ENCODE measurements around the gene C1QTNF1.
A peak's percentile ranks its signal among the peaks of the same experiment; 100 is the strongest.
"Not testable (repeated sequence)": the region's sequence is repeated elsewhere in the genome, so short reads cannot be mapped to it uniquely, and the experiment has no call there.

C1QTNF1 gene

GRCh38 chr17:79023180-79023705 lies 726 bp upstream of the C1QTNF1 start:
- no peak for DNase-seq

DNA sequence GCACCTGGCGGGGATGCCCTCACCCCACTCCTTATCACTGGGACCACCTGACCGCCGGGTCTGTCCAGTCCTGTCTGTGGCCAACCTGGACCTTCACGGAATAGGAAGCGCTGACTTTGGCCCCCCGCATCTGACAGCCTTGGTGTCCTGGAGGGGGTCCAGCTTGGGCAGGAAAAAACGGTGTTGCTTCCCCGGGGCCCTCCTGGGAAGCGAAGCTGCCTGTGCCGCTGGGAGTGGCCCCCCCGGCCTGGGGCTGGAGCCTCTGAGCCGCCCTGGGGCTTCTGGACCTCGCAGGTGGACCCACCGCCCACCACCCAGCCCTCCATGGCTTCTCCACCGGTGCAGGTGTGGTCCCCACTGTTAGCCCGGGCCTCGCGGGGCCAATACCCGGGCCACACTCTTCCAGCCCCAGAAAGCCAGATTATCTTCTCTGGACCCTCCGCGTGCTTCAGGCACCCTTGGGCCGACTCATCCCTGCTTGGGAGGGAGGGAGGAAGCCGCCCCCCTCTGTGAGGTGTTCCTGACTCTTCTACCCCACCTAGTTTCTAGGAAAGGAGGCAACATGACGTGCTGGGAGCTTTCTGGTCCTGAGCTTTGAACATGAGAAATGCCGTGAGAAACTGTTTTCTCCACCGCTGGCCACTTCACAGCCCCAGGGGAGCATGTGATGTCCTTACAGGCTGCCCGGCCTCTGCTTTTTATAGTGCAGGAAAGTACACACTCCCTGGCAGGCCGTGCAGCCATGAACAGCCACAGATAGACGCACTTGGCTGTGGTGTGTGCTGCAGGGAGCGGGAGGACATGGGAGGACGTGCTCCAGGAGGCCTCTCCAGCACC lies 1.1 kb downstream of the C1QTNF1 start:
- no peak for DNase-seq

GRCh38 chr17:79026376-79027273 lies 2.7 kb downstream of the C1QTNF1 start:
- no peak for DNase-seq

- DNase-seq, result no peak
These were observed 3.4 kb downstream of the C1QTNF1 start for GRCh38 chr17:79027274-79027924.

DNA sequence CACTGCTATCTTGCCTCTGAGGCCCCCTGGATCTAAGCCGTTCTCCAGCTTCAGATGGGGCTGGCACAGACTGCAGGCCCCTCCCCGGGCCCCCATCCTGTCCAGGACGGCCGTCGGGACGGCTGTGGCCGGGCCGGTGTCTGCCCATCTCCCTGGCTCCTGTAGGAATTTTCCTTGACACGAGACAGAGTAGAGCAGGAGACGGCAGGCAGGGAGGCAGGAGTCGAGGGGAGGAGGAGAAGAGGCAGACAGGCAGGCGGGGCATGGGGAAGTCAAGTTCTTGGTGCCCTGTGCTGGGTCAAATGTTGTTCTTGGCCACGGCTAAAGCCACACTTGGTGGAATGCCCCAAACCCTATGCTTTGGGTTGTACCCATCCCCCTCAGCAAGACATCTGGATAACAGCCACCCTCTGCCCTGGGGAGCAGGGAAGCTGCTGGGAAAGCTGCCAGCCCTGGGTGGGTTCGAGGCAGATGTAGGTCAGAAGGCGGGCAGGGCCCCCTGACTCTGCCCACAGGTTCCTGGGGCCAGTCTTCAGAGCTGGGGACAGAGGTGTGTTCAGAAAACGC lies 4.0 kb downstream of the C1QTNF1 start:
- DNase-seq, result no peak

DNA sequence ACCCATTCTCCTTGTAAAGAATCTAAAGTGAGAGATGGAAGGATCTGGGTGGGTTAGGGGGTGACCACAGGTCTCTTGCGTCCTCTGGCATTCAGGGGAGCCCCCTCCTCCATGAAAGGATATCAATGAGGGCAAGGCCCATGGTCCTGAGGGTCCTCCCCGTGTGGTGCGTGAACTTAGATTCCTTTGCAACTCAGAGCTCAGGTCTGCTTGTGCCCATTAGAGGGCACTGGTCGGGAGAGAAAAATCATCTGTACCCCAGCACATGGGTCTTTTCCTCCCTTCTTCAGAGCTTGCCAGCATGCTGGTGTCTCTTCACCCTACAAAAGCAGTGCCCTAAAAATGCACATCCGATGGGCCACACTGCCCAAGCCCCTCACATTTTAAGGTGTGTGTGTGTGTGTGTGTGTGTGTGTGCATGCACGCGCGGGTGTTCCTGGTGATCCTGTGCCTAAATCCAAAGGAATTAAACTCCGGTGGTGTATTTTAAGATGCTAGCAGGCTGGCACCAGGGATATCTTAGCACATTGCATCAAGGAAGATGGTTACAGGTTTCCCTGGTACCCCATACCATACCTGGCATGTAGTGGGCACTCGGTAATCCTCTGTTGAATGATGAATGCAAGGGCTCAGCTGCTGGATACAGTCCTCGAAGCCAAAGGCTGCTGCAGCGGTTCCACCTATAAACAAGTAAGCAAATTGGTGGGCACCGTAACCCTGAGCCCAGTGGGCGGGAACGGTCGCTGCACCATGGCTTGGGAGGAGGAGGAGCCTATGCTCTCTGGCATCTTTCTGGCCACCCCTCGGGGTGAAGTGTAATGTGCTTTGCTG lies 4.7 kb downstream of the C1QTNF1 start:
- no peak for DNase-seq

DNA sequence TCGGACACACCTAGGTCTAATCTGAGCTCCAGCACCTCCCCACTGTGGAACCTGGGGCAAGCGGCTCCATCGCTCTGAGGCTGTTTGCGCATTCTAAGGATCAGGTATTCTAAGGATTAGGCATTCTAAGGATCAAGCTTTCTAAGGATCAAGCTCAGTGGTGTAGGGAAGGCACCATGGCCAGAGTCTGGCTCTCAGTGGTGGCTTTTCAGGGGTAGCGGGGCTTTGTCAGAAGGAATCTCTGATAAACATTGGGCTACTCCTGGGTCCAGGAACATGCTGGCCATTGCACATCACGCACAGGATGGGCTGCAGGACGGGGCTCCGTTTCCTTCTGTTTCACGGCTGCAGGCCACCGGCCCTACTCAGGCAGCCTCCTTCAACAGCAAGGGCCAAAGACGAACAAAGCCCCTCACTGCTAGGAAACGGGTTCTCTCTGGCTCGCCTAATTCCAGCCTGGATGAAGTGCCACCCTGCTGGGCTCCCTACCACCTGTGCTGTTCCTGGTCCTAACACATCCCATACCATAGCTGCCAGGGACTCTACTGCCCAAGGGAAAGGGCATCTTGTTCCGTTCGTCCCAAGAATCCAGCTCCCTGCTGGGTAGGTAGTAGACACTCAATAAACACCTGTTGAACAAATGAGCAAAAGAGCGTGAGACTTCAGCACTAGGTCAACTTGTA lies 5.5 kb downstream of the C1QTNF1 start:
- no peak for DNase-seq

GRCh38 chr17:79030636-79031035 lies 6.7 kb downstream of the C1QTNF1 start:
- not testable (repeated sequence) for DNase-seq

- DNase-seq, result no peak
These were observed 8.3 kb downstream of the C1QTNF1 start for GRCh38 chr17:79031996-79032875.

DNA sequence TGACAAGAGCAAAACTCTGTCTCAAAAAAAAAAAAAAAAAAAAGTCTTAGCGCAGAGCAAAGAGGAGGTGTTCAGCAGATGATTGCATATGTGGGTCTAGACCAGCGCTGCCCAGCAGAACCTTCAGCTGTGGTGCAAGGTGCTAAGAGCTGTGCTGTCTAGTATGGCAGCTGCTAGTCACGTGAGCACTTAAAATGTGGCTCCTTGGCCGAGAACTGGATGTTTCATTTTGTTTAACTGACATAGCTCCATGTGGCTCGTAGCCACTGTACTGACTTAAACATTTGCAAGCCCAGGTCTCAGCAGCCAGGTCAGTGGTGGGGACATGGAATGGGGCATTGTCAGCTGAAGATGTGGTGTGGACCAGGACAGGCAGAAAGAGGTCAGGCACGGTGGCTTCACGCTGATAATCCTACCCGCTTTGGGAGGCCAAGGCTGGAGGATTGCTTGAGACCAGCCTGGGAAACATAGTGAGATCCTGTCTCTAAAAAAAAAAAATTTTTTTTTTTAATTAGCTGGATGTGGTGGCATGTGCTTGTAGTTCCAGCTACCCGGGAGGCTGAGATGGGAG lies 9.2 kb downstream of the C1QTNF1 start:
- no peak for DNase-seq

GRCh38 chr17:79033741-79034501 lies 10.0 kb downstream of the C1QTNF1 start:
- DNase-seq, result peak in 12 of 14 donors; percentile 12 to 80 (median 54)

DNA sequence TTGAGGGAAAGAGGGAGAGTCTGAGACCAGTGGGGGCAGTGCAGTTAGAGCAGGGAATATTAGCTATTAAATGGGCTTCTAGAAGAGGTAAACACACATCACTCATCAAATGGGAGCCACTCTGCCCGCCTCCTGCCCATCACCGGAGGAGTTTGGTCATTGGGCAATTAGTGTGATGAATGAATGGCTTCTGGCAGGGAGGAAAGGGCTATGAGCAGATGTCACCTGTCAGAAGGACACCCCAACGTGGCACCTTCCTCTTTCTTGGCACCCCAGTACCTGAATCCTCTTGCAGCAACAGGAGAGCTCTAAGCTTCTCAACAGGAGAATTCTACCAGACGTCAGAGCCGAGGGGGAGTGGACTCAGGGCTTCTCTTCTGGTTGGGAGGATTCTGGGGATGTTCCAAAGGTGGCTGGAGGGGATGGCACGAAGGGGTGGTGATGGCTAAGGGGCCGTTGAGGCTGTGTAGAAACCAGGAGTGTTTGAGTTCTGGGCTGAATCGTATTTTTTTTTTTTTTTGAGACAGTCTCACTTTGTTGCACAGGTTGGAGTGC lies 11.0 kb downstream of the C1QTNF1 start:
- DNase-seq, result no peak

DNA sequence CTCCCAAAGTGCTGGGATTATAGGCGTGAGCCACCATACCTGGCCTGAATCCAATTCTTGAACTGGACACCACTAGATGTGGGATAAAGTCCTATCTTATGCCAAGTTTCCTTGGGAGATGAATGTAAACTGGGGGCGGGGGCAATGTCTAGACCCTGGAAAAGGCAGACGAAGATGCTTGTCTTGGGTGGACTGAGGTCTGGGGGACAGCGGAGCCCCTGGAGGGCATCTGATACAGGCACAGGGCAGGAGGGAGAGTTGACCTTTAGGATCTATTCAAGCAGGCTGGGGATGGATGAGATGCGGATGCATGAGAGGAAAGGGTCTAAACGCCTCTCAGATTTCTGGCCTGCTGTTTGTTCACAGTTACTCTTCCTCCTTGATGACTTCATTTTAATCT lies 11.7 kb downstream of the C1QTNF1 start:
- no peak for DNase-seq

GRCh38 chr17:79036181-79036580 lies 12.2 kb downstream of the C1QTNF1 start:
- no peak for DNase-seq

GRCh38 chr17:79036596-79036995 lies 12.6 kb downstream of the C1QTNF1 start:
- peak in 2 of 14 donors; percentile 15 to 54 for DNase-seq

GRCh38 chr17:79038545-79039135 lies 14.7 kb downstream of the C1QTNF1 start:
- peak in 1 of 14 donors; percentile 44 for DNase-seq

GRCh38 chr17:79039171-79039570 lies 15.2 kb downstream of the C1QTNF1 start:
- no peak for DNase-seq

DNA sequence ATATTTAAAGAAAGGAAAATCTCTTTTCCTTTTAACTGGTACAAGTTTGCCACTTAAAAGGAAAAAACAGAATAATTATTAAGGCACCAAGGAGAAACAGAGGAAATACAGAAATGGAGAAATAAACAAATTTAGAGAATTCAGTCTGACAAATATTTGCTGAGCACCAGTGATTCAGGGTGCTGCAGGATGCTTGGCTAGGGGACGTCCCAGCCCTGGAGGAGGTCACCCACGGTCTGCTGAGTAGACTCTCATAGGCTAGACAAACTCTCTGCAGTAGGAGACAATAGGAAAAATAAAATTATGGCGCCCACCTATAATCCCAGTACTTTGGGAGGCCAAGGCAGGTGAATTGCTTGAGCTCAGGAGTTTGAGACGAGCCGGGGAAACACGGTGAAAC lies 15.9 kb downstream of the C1QTNF1 start:
- no peak for DNase-seq

Measured in C1 segment of cervical spinal cord (tissue), 14 donors.